ENCODE measurements around the gene FIZ1. TPM values are rescaled to one million over a fixed set of nuclear protein-coding genes. Genes with fewer than 3 reads are reported as not detected.
A peak's percentile ranks its signal among the peaks of the same experiment; 100 is the strongest.

Gene FIZ1
- total RNA-seq, 1 donor from 2014 or later: 31.8 TPM

GRCh38 chr19:55641426-55642152 is 42.3 kb upstream of the FIZ1 start:
- Mint-ChIP-seq H3K4me1 (peaks cover 46% of the 10 kb centered on the region), H3K27ac (ENCODE audit: unreplicated experiment) (peak overlapping the region; percentile 66), H3K36me3 (ENCODE audit: low read depth) (peaks cover 19% of the 10 kb centered on the region), H3K4me3 (peak overlapping the region; percentile 90), H3K9me3 (peaks cover 2% of the 10 kb centered on the region), H3K27me3 (ENCODE audit: low read depth) (peaks cover 21% of the 10 kb centered on the region)
- no peak for TF ChIP-seq CTCF (conservative IDR thresholded peaks at IDR 0.05)
- DNase-seq (ENCODE audit: low read depth, low spot score): no peak

- Mint-ChIP-seq H3K27me3 (ENCODE audit: low read depth) (peaks cover 21% of the 10 kb centered on the region), H3K9me3 (peaks cover 2% of the 10 kb centered on the region), H3K4me1 (peaks cover 53% of the 10 kb centered on the region), H3K36me3 (ENCODE audit: low read depth) (peaks cover 19% of the 10 kb centered on the region), H3K4me3 (peak within 1 kb of the TSS; percentile 96), H3K27ac (ENCODE audit: unreplicated experiment) (peak within 1 kb of the TSS; percentile 86)
- no peak for TF ChIP-seq CTCF (conservative IDR thresholded peaks at IDR 0.05)
- DNase-seq (ENCODE audit: low read depth, low spot score): peak; percentile 48
These were observed 41.5 kb upstream of the FIZ1 start, which contains the start of gene ZNF580 for GRCh38 chr19:55640577-55641425. Gene ZNF580 (plus strand): TSS chr19:55641002. CDS start chr19:55642509, 1,507 bp downstream.

- H3K27me3 Mint-ChIP-seq (ENCODE audit: low read depth): peaks cover 21% of the 10 kb centered on the region
- peaks cover 2% of the 10 kb centered on the region for H3K9me3 Mint-ChIP-seq
- H3K4me3 Mint-ChIP-seq: peak overlapping the region; percentile 96
- no peak for TF ChIP-seq CTCF (conservative IDR thresholded peaks at IDR 0.05)
- H3K36me3 Mint-ChIP-seq (ENCODE audit: low read depth): peaks cover 16% of the 10 kb centered on the region
- peak overlapping the region; percentile 86 for H3K27ac Mint-ChIP-seq (ENCODE audit: unreplicated experiment)
- H3K4me1 Mint-ChIP-seq: peaks cover 60% of the 10 kb centered on the region
- DNase-seq (ENCODE audit: low read depth, low spot score): no peak
These were observed 40.8 kb upstream of the FIZ1 start for GRCh38 chr19:55640043-55640576.

- peaks cover 21% of the 10 kb centered on the region for H3K27me3 Mint-ChIP-seq (ENCODE audit: low read depth)
- peak; percentile 58 for TF ChIP-seq CTCF (conservative IDR thresholded peaks at IDR 0.05)
- no peak overlapping the region for H3K27ac Mint-ChIP-seq (ENCODE audit: unreplicated experiment)
- H3K9me3 Mint-ChIP-seq: peaks cover 2% of the 10 kb centered on the region
- peaks cover 62% of the 10 kb centered on the region for H3K4me1 Mint-ChIP-seq
- peak overlapping the region; percentile 88 for H3K4me3 Mint-ChIP-seq
- H3K36me3 Mint-ChIP-seq (ENCODE audit: low read depth): peaks cover 16% of the 10 kb centered on the region
- peak; percentile 47 for DNase-seq (ENCODE audit: low read depth, low spot score)
These were observed 39.6 kb upstream of the FIZ1 start for GRCh38 chr19:55638864-55639359.

- H3K9me3 Mint-ChIP-seq: peaks cover 2% of the 10 kb centered on the region
- H3K4me3 Mint-ChIP-seq: peak overlapping the region; percentile 96
- TF ChIP-seq CTCF (conservative IDR thresholded peaks at IDR 0.05): no peak
- peaks cover 56% of the 10 kb centered on the region for H3K4me1 Mint-ChIP-seq
- H3K27me3 Mint-ChIP-seq (ENCODE audit: low read depth): peaks cover 14% of the 10 kb centered on the region
- H3K36me3 Mint-ChIP-seq (ENCODE audit: low read depth): peaks cover 10% of the 10 kb centered on the region
- no peak for DNase-seq (ENCODE audit: low read depth, low spot score)
- H3K27ac Mint-ChIP-seq (ENCODE audit: unreplicated experiment): peak overlapping the region; percentile 65
These were observed 38.2 kb upstream of the FIZ1 start for GRCh38 chr19:55637534-55637933.

Data from neural crest cell (in vitro differentiated cells).